GM19397 (cell line): ENCODE results near the gene NR2F6.
"Not testable (repeated sequence)": the region's sequence is repeated elsewhere in the genome, so short reads cannot be mapped to it uniquely, and the experiment has no call there.

ENCODE experiments used
- ATAC-seq: cut with Tn5 transposase; IDR thresholded peaks from one replicate; pipeline ENCODE4 v1.9.1; 2021; ENCODE audit warnings: mild to moderate bottlenecking, moderate library complexity; ENCODE audit not compliant: unreplicated experiment

NR2F6 gene

GRCh38 chr19:17245535-17245984, at the start of gene NR2F6:
Gene NR2F6, minus strand, starts transcription at chr19:17245919. Its CDS starts 699 bp downstream, at chr19:17245220.
- ATAC-seq = peak; percentile 25

- ATAC-seq = no peak
Measured at GRCh38 chr19:17294051-17294891, 48.6 kb upstream of the NR2F6 start.

GRCh38 chr19:17293605-17294004, 47.9 kb upstream of the NR2F6 start:
- ATAC-seq = no peak

GRCh38 chr19:17292301-17293074, 46.8 kb upstream of the NR2F6 start:
- peak; percentile 72 for ATAC-seq

GRCh38 chr19:17289489-17289888, 43.8 kb upstream of the NR2F6 start:
- no peak for ATAC-seq

DNA sequence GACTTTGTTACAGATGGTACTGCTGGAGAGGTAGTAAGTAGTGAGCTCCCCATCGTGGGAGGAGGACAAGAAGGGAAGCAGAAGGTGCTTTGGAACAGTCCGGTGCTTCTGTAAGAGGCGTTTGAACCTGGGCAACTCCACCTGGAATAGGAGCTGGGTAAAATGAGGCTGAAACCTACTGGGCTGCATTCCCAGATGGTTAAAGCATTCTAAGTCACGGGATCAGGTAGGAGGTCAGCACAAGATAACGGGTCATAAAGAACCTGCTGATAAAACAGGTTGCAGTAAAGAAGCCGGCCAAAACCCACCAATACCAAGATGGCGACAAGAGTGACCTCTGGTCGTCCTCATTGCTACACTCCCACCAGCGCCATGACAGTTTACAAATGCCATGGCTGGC, 41.0 kb upstream of the NR2F6 start:
- no peak for ATAC-seq

DNA sequence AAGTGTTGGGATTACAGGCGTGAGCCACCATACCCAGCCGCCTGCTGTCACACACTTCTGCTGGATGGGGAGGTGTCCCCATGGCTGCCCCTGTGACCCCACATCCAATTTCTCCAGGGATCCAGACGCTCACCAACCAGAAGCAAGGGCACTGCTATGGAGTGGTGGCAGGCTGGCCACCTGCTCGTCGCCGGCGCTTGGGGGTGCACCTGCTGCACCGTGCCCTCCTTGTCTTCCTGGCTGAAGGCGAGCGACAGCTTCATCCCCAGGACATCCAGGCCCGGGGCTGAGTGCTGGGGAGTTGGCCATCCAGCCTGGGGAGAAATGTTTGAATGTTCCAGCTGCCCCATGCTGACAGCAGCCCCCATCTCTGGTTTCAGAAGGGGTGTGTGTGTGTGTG, 40.5 kb upstream of the NR2F6 start:
- no peak for ATAC-seq

- no peak for ATAC-seq
Measured at GRCh38 chr19:17285415-17286135, 39.9 kb upstream of the NR2F6 start.

DNA sequence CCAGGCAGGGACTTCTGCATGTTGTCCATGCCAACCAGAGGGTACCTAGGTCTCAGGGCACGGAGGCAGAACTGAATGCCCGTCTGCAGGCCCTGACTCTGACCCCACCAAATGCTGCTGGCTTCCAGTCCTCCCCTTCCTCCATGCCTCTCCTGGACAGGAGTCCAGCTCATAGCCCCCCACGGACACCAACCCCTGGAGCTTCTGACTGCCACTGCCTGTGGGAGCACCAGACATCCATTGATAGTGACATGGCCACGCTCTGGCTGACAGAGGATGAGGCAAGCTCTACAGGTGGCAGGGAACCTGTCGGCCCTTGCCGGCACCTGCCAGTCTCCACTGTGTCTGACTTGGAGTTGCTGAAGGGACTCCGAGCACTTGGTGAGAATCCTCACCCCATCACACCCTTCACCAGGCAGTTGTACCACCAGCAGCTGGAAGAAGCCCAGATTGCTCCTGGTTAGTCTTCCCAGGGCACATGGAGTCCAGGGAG, 37.8 kb upstream of the NR2F6 start:
- no peak for ATAC-seq

GRCh38 chr19:17282488-17283125, 36.9 kb upstream of the NR2F6 start:
- ATAC-seq = peak; percentile 45

DNA sequence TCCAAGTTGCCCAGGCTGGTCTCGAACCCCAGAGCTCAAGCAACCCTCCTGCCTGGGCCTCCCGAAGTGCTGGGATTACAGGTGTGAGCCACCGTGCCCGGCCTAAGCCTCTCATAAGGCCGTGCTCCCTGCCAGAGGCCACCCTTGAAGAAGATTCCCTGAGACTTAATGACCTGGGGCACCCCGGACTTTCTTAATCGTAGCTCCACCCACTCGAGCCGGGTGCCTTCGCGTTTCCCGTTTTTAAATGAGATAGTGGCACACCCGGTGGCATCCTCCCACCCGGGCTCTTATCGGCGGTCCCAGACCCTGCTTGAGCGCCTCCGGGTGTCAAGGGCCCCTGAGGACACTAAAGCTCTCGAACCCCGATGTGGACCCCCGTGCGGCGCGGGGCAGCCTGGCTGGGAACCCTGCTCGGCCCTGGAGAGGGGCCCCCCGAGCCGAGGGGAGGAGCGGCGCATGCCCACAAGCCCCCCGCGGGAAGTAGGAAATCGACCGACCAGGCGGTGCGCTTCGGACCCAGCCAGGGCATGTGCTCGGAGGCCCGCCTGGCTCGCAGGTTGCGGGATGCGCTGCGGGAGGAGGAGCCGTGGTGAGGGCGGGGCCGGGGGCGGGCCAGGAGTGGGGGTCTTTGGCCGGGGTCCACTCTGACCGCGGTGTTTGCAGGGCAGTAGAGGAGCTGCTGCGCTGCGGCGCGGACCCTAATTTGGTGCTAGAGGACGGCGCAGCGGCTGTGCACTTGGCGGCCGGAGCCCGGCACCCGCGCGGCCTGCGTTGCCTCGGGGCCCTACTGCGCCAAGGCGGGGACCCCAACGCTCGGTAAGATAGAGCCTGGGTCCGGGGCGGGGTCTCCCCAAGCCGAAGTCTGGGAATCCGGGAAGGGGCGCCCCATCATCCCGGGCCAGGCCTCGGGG, 35.9 kb upstream of the NR2F6 start, which contains the start of gene ANKLE1:
Gene ANKLE1, plus strand, starts transcription at position 511 of the 914 bp plus-strand sequence. Its CDS starts 20 bp downstream, at position 531.
- ATAC-seq = peak; percentile 46

- no peak for ATAC-seq
Measured at GRCh38 chr19:17279436-17279835, 33.7 kb upstream of the NR2F6 start.

DNA sequence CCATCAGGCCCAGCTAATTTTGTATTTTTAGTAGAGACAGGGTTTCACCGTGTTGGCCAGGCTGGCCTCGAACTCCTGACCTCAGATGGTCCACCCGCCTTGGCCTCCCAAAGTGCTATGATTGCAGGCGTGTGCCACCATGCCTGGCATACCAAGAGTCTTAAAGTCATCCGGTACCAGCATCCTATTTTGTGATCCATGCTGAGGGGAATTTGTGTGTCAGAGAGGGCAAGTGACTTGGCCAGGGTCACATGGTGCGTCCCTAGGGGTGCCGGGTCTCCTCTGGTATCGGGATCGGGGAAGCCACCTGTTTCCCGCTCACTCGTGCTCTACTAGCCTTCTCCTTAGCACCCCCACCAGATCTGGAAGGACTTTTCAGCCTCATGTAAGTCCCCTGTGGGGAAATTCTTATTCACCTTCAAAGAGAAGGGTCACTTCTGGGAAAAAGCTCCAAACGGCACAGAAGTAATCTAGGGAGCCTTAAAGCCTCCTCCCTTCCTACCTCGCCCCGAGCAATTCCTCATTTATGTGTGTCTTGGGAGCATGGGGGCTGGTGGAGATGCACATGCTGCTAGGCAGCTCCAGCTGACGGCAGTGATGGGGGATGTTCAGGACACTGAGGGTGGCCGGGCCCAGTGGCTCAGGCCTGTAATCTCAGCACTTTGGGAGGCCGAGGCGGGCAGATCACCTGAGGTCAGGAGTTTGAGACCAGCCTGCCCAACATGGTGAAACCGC, 29.9 kb upstream of the NR2F6 start:
- no peak for ATAC-seq

DNA sequence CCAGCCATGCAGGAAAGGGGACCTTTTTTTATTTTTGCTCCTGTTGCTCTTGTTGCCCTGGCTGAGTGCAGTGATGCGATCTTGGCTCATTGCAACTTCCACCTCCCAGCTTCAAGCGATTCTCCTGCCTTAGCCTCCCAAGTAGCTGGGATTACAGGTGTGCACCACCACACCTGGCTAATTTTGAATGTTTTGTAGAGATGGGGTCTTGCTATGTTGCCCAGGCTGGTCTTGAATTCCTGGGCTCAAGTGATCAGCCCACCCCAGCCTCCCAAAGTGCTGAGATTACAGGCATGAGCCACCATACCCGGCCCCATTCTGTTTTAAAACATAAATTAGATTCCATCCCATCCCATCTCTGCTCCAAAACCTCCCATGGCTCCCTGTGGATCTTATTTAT, 29.2 kb upstream of the NR2F6 start:
- not testable (repeated sequence) for ATAC-seq

- ATAC-seq = no peak
Measured at GRCh38 chr19:17268754-17269153, 23.0 kb upstream of the NR2F6 start.

- ATAC-seq = peak; percentile 89
Measured at GRCh38 chr19:17266975-17267788, 21.5 kb upstream of the NR2F6 start, which contains the start of gene BABAM1. Gene BABAM1, plus strand, starts transcription at chr19:17267443. Its CDS starts 1,364 bp downstream, at chr19:17268807.

DNA sequence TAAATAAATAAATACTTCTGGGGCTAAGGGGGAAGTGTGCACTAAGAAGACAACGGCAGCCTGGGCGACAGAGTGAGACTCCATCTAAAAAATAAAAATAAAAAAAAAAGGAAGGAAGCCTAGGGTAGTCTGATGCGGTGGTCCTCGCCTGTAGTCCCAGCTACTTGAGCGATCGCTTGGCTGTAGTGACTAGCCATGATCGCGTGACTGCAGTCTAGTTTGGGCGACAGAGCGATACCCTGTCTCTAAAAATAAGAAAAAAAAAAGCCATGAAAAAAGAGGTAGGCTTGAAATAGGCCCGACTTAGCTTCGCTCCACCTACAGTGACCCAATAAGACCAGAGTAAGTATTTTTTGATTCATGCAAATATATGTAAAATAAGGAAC, 20.9 kb upstream of the NR2F6 start:
- no peak for ATAC-seq

- ATAC-seq = no peak
Measured at GRCh38 chr19:17266026-17266425, 20.3 kb upstream of the NR2F6 start.
